GM13977 (cell line): Measurements from ENCODE around the gene SSMEM1.
A peak's percentile ranks its signal among the peaks of the same experiment; 100 is the strongest.

Experiments used
- DNase-seq: peaks from one replicate; pipeline ENCODE4 v3.0.0; 2012; ENCODE audit warnings: low spot score
- CTCF ChIP-seq: IDR thresholded peaks from 2 replicates; pipeline ENCODE4 v1.5.1; 2012; ENCODE audit warnings: mild to moderate bottlenecking, control low read depth; ENCODE audit not compliant: insufficient read depth; ENCODE audit errors: extremely low read depth, missing control alignments
- in situ Hi-C: fragments of 300-500 bp; cut with MboI; formaldehyde crosslinking; loops from one replicate; pipeline ENCODE4 v1.12.0; 2022; ENCODE audit warnings: low sequenced_read_pairs, low pct_unique_long_range_greater_than_20kb, mixed read lengths, inconsistent platforms; ENCODE audit not compliant: unreplicated experiment

SSMEM1 gene

GRCh38 chr7:130191791-130192190 lies 15.9 kb upstream of the SSMEM1 start:
- TF ChIP-seq CTCF: no peak
- in situ Hi-C loops: no loop called here
- no peak for DNase-seq

GRCh38 chr7:130195396-130195795 lies 12.3 kb upstream of the SSMEM1 start:
- in situ Hi-C loops: no loop called here
- no peak for TF ChIP-seq CTCF
- no peak for DNase-seq

- no peak for TF ChIP-seq CTCF
- DNase-seq: no peak
- in situ Hi-C loops: no loop called here
Observed at GRCh38 chr7:130196476-130196875, 11.2 kb upstream of the SSMEM1 start.

GRCh38 chr7:130197094-130197493 lies 10.6 kb upstream of the SSMEM1 start:
- DNase-seq: no peak
- no peak for TF ChIP-seq CTCF
- in situ Hi-C loops: no loop called here

GRCh38 chr7:130201796-130202195 lies 5.9 kb upstream of the SSMEM1 start:
- no peak for DNase-seq
- in situ Hi-C loops: no loop called here
- no peak for TF ChIP-seq CTCF

GRCh38 chr7:130205084-130205947 lies 2.3 kb upstream of the SSMEM1 start, which contains the start of gene TMEM209:
Gene TMEM209 (minus strand): TSS chr7:130205406. CDS start chr7:130205375, 31 bp downstream.
- peak; percentile 95 for DNase-seq
- in situ Hi-C loops: no loop called here
- no peak for TF ChIP-seq CTCF
